ENCODE measurements around the gene MTCL1.

The MTCL1 gene

DNA sequence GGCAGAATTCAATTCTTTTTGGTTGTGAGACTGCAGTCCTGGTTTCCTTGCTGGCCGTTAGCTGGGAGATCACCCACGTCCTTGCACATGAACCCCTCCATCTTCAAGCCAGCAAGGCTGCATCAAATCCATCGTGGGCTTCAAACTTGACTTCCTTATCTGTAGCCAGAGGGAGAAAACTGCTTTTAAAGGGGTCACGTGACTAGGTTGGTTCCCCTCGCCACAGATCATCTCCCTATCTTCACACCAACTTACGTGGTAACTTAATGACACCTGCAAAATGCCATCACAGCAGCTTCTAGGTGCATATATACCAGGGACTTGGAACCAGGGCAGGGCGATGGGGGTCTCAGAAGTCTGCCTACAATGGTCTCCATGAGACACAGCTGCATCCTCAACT lies 169.5 kb downstream of the MTCL1 start:
- no peak for DNase-seq

GRCh38 chr18:8876887-8877286 lies 171.5 kb downstream of the MTCL1 start:
- no peak for DNase-seq

DNA sequence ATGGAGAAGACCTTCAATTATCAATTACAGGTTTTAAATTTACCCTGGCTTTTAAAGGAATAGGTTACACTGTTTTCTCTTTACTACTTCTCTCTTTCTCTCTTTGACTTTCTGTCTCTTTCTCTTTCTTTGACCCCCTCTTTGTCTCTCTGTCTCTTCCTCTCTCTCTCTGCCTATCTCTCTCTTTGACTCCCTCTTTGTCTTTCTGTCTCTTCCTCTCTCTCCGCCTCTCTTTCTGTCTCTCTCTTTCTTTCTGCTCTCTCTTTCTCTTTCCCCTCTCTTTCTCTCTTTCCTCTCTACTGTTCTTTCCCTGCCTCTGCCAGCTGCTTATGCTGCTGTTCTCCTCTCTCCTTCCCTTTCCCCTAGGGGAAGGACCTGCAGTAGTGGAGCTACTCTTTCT lies 175.7 kb downstream of the MTCL1 start:
- DNase-seq = no peak
